GM10266 (cell line): ENCODE measurements around the gene SGO1.
"Not testable (repeated sequence)": the region's sequence is repeated elsewhere in the genome, so short reads cannot be mapped to it uniquely, and the experiment has no call there.

Experiments used
- DNase-seq: peaks from one replicate; pipeline ENCODE4 v3.0.0; 2012; ENCODE audit errors: extremely low spot score
- TF ChIP-seq, protein P1 (sequence below): IDR thresholded peaks from 2 replicates; pipeline ENCODE4 v1.5.1; 2012; ENCODE audit warnings: mild to moderate bottlenecking, low read depth; ENCODE audit not compliant: control insufficient read depth, insufficient read depth; ENCODE audit errors: missing control alignments

The SGO1 gene

DNA sequence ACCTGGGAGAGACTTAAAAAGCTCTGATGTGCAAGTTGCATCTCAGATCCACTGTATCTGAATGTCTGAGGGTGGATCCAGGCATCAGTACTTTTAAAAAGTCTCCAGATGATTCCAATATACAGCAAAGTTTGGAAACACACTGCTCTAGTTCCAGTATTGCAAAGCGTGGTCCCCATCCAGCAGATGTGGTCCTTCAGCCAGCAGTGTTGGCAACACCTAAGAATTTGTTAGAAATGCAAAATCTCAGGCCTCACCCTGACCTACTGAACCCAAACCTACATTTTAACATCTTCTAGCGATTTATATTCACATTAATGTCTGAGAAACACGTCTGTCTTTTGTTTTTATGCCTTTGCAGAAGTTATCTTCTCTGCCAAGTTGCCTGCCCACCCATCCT lies 32.2 kb upstream of the SGO1 start:
- DNase-seq = no peak
- TF ChIP-seq, protein P1, sequence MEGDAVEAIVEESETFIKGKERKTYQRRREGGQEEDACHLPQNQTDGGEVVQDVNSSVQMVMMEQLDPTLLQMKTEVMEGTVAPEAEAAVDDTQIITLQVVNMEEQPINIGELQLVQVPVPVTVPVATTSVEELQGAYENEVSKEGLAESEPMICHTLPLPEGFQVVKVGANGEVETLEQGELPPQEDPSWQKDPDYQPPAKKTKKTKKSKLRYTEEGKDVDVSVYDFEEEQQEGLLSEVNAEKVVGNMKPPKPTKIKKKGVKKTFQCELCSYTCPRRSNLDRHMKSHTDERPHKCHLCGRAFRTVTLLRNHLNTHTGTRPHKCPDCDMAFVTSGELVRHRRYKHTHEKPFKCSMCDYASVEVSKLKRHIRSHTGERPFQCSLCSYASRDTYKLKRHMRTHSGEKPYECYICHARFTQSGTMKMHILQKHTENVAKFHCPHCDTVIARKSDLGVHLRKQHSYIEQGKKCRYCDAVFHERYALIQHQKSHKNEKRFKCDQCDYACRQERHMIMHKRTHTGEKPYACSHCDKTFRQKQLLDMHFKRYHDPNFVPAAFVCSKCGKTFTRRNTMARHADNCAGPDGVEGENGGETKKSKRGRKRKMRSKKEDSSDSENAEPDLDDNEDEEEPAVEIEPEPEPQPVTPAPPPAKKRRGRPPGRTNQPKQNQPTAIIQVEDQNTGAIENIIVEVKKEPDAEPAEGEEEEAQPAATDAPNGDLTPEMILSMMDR = no peak

DNA sequence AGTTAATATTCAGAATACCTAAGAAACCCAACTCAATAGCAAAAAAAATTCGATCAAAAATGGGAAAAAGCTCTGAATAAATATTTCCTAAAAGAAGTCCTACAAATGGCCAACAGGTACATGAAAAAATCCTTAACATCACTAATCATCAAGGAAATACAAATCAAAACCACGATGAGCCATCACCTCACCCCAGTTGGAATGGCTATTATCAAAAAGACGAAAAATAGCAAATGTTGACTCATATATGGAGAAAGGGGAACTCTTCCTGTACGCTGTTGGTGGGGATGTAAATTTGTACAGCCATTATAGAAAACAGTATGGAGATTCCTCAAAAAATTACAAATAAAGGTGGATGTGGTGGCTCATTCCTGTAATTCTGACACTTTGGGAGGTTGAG lies 29.6 kb upstream of the SGO1 start:
- no peak for DNase-seq

DNA sequence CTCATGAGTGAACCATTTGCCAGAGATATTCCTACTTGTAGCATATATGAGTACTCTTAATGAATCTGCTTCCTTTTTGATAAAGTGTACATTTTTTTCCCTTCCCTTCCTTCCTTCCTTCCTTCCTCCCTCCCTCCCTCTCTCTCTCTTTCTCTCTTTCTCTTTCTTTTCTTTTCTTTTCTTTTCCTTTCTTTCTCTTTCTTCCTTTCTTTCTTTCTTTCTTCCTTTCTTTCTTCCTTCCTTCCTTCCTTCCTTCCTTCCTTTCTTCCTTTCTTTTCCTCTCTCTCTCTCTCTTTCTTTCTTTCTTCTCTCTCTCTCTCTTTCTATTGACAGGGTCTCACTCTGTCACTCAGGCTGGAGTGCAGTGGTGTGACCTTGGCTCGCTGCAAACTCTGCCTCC lies 27.5 kb upstream of the SGO1 start:
- DNase-seq = not testable (repeated sequence)

More for the DNA sequence above, 29.6 kb upstream of the SGO1 start:
- TF ChIP-seq, protein P1 = no peak

DNA sequence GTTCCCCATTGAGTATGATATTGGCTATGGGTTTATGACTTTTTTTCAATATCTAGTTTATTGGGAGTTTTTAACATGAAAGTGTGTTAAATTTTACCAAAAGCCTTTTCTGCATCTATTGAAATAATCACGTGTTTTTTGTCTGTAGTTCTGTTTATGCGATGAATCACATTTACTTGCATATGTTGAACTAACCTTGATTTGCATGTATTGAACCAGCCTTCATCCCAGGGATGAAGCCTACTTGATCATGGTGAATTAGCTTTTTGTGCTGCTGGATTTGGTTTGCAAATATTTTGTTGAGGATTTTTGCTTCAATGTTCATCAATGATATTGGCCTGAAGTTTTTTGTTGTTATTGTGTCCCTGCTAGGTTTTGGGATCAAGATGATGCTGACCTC lies 21.9 kb upstream of the SGO1 start:
- DNase-seq = not testable (repeated sequence)

DNA sequence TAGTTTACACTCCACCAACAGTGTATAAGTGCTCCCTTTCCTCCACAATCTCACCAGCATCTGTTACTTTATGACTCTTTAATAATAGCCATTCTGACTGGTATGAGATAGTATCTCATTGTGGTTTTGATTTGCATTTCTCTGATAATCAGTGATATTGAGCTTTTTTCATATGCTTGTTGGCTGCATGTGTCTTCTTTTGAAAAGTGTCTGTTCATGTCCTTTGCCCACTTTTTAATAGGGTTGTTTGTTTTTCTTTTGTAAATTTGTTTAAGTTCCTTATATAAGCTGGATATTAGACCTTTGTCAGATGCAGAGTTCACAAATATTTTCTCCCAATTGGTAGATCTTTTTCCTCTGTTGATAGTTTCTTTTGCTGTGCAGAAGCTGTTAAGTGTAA lies 19.9 kb upstream of the SGO1 start:
- not testable (repeated sequence) for DNase-seq

DNA sequence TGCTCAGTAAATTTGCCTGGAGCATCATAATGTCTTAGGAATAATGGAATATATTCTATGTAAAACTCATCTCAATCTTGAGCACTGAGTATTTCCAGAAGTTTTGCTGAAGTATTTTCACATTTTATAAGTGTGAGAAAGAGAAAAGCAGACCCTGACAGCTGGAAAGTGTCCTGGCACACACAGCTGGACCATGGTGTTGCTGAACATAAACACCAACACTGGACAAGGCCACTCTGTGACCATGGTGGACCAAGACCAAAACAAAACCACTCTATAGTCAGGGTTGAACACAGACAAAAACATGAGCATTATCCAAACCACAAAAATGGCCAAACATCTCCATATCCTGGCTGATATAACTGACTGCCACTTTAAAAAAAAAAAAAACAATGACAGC lies 15.1 kb upstream of the SGO1 start:
- DNase-seq = no peak
- TF ChIP-seq, protein P1 = no peak

DNA sequence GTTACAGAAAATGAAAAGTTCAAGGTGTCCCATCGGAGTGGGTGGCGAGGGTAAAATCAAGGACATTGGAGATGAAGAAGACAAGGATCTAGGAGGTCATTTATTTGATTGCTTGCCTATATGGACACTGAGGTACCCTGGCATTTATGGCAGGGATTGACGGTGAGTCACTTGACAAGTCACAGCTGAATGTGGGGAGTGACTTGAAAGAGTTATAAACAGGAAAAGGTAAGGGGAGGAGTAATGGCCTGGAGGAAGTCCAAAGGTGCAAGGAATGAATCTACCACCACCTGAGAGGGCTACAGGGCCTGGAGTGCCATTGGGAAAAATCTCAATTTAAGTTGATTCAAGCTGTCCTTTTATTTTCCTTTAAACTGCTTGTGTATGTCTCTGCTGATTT lies 11.8 kb upstream of the SGO1 start:
- DNase-seq = no peak
- TF ChIP-seq, protein P1 = no peak

DNA sequence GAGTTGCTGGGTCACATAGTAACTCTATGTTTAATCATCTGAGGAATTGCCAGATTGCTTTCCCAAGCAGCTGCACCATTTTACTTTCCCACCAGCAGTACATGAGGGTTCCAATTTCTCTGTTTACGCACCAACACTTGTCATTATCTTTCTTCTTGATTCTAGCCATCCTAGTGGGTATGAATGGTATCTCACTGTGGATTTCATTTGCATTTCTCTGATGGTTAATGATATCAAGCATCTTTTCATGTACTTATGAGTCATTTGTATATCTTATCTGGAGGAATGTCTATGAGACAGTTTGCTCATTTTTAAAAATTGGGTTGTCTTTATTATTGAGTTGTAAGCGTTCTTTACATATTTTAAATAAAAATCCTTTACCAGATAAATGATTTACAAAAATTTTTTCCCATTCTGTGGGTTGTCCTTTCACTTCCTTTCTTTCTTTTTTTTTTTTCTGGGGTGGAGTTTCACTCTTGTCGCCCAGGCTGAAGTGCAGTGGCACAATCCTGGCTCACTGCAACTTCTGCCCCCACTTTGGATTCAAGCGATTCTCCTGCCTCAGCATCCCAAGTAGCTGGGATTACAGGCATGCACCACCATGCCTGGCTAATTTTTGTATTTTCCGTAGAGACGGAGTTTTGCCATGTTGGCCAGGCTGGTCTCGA lies 8.9 kb upstream of the SGO1 start:
- TF ChIP-seq, protein P1 = no peak
- DNase-seq = no peak

DNA sequence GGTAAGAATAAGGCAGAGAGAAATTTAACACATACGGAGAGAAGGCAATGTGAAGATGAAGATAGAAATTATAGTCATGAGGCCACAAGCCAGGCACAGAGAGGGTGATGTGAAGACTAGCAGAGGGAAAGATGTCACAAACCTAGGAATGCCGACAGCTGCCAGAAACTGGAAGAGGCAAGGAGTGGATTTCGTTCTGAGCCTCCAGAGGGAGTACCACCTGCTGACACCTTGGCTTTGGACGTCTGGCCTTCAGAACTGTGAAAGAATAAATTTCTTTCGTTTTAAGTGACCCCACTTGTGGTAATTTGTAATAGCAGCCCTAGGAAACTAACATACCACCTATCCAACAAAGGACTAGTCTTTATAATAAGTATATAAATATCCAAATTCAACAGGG lies 5.0 kb upstream of the SGO1 start:
- TF ChIP-seq, protein P1 = no peak
- no peak for DNase-seq
